Measurements from ENCODE around the gene PCP4L1.

PCP4L1 gene

GRCh38 chr1:161219078-161219892, 39.3 kb upstream of the PCP4L1 start:
- Histone ChIP-seq H3K9me3 (ENCODE audit: control insufficient read depth, insufficient read depth, low read depth, low read length) (no peaks in the 10 kb centered on the region), H3K4me3 (ENCODE audit: low read depth, low read length) (no peak overlapping the region), H3K36me3 (ENCODE audit: control insufficient read depth in 2 of 2, insufficient read depth in 1 of 2, low read length in 2 of 2) (peaks cover 2 to 8% of the 10 kb centered on the region in 2 experiments; a peak in 2 of 3 replicates), H3K4me1 (ENCODE audit: control insufficient read depth, insufficient read depth, low read length) (no peaks in the 10 kb centered on the region), H3K27ac (ENCODE audit: extremely low read depth, low read depth, low read length) (no peak overlapping the region)
- ChIA-PET POLR2A (interaction anchor here (1.3 kb wide), 1 partner anchor 17 kb away, joined by 3 read pairs; the partner anchor contains the start of gene NDUFS2), CTCF (interaction anchor here (0.6 to 2.5 kb wide), 10 partner anchors 8 to 492 kb away, joined by 3 to 9 read pairs (median 4); partner anchors contain the start of gene NDUFS2)
- TF ChIP-seq ZBTB10 (tag by site-specific recombination; IDR thresholded peaks at IDR 0.05): no peak
- TF ChIP-seq SP7 (tag by site-specific recombination; IDR thresholded peaks at IDR 0.05): no peak
- no peak for TF ChIP-seq ZNF175 (tag by site-specific recombination; IDR thresholded peaks at IDR 0.05)
- no peak for TF ChIP-seq ZNF513 (tag by site-specific recombination; IDR thresholded peaks at IDR 0.05)

- CTCF ChIA-PET: interaction anchor here (0.7 to 2.5 kb wide), 8 partner anchors 10 to 162 kb away, joined by 3 to 9 read pairs (median 4); partner anchors contain the start of gene NDUFS2
- H3K4me1 ChIP-seq (ENCODE audit: control insufficient read depth, insufficient read depth, low read length): no peaks in the 10 kb centered on the region
- TF ChIP-seq ZNF274 (IDR thresholded peaks at IDR 0.05; ENCODE audit: low read length): no peak
- TF ChIP-seq ZNF274 (tag by site-specific recombination; IDR thresholded peaks at IDR 0.05; ENCODE audit: borderline replicate concordance): no peak
- TF ChIP-seq PRDM1 (tag by site-specific recombination; IDR thresholded peaks at IDR 0.05): peak; percentile 64
These were observed 38.5 kb upstream of the PCP4L1 start for GRCh38 chr1:161220002-161220401.

GRCh38 chr1:161222175-161223019, 36.1 kb upstream of the PCP4L1 start:
- no peak overlapping the region for H3K4me3 ChIP-seq (ENCODE audit: low read depth, low read length)
- no peak for TF ChIP-seq ZNF530 (tag by site-specific recombination; IDR thresholded peaks at IDR 0.05; ENCODE audit: low read depth)
- TF ChIP-seq ZNF404 (tag by site-specific recombination; IDR thresholded peaks at IDR 0.05): no peak
- TF ChIP-seq ZNF416 (tag by site-specific recombination; IDR thresholded peaks at IDR 0.05): no peak
- TF ChIP-seq ZBTB49 (tag by site-specific recombination; IDR thresholded peaks at IDR 0.05; ENCODE audit: low read depth): no peak
- ChIA-PET CTCF (interaction anchor here (6.0 to 9.7 kb wide), 3 partner anchors 12 to 161 kb away, joined by 45 to 146 read pairs (median 82); no protein-coding TSS in a partner anchor), POLR2A (interaction anchor here (0.6 kb wide), 1 partner anchor 156 kb away, joined by 4 read pairs; no protein-coding TSS in a partner anchor)
- H3K36me3 ChIP-seq (ENCODE audit: control insufficient read depth in 2 of 2, insufficient read depth in 1 of 2, low read length in 2 of 2): no peaks in the 10 kb centered on the region
- no peaks in the 10 kb centered on the region for H3K9me3 ChIP-seq (ENCODE audit: control insufficient read depth, insufficient read depth, low read depth, low read length)
- H3K27ac ChIP-seq (ENCODE audit: extremely low read depth, low read depth, low read length): no peak overlapping the region
- H3K4me1 ChIP-seq (ENCODE audit: control insufficient read depth, insufficient read depth, low read length): peaks cover 4% of the 10 kb centered on the region; the same call in 1 of the 2 replicates

More at GRCh38 chr1:161220002-161220401, 38.5 kb upstream of the PCP4L1 start:
- POLR2A ChIA-PET: no interaction called here
- Histone ChIP-seq H3K36me3 (ENCODE audit: control insufficient read depth in 2 of 2, insufficient read depth in 1 of 2, low read length in 2 of 2) (peaks cover 0 to 3% of the 10 kb centered on the region in 2 experiments; a peak in 1 of 3 replicates), H3K9me3 (ENCODE audit: control insufficient read depth, insufficient read depth, low read depth, low read length) (no peaks in the 10 kb centered on the region), H3K4me3 (ENCODE audit: low read depth, low read length) (no peak overlapping the region), H3K27ac (ENCODE audit: extremely low read depth, low read depth, low read length) (no peak overlapping the region)

All from HEK293 (cell line).